Ishikawa (cell line): ENCODE results near the gene TMOD1.

ENCODE experiments used
- CEBPB ChIP-seq: IDR thresholded peaks from 2 replicates; pipeline ENCODE4 v1.6.1; 2012
- NFIC ChIP-seq: IDR thresholded peaks from 2 replicates; pipeline ENCODE4 v1.6.1; 2012
- REST ChIP-seq: IDR thresholded peaks from 2 replicates; pipeline ENCODE4 v1.6.1; 2012; ENCODE audit warnings: low read depth, mild to moderate bottlenecking
- TEAD4 ChIP-seq: IDR thresholded peaks from 2 replicates; pipeline ENCODE4 v1.6.1; 2012

- TF ChIP-seq NFIC (no peak), REST (no peak), TEAD4 (no peak), CEBPB (no peak)
Observed at GRCh38 chr9:97640325-97640724, 138.9 kb downstream of the TMOD1 start.
